CD1c-positive myeloid dendritic cell (primary cell): Measurements from ENCODE around the gene SSH2.
"Not testable (repeated sequence)": the region's sequence is repeated elsewhere in the genome, so short reads cannot be mapped to it uniquely, and the experiment has no call there.

Source experiments
- DNase-seq: peaks from one replicate; pipeline ENCODE4 v3.0.0-alpha.2; 2016; ENCODE audit errors: extremely low spot score

Gene SSH2

DNA sequence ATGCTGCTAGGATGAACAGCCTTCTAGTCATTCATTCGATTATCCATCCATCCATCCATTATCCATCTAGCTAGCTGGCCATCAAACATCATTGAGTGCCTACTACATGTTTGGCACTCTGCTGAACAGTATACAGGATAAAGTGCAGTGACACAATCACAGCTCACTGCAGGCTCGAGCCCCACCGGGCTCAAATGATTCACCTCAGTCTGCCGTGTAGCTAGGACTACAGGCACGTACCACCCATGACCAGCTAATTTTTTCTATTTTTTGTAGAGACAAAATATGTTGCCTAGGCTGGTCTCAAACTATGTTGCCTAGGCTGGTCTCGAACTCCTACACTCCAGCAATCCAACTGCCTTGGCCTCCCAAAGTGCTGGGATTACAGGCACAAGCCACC is 50.0 kb downstream of the SSH2 start:
- DNase-seq = no peak

DNA sequence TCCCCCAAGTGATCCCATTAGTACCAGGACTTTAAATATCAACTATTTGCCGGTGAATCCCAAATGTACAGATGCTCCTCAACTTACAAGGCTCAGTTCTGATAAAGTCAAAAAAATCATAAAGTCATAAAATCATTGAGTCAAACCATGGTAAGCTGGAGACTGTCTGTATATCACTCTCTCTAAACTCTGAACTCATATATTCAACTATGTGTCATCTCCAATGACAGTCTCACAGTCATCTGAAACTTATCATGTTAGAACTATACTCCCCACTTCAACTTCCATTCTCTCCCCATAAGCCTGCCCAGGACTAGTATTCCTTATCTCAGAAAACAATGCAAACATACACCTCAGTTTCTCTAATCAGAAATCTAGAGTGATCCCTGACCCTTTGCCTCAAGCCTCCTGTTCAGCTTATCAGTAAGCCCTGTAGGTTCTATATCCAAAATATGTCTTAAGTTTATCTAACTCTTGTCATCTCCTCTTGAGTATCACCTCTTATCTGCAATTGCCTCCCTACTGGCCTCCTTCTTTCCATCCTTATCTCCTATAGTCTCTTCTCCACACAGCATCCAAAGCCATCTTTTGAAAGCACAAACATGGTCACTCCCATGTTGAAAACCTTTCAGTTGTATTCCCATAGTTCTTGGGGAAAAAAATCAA is 55.0 kb downstream of the SSH2 start:
- DNase-seq = no peak

GRCh38 chr17:29874358-29874757 is 55.7 kb downstream of the SSH2 start:
- DNase-seq = peak; percentile 15

DNA sequence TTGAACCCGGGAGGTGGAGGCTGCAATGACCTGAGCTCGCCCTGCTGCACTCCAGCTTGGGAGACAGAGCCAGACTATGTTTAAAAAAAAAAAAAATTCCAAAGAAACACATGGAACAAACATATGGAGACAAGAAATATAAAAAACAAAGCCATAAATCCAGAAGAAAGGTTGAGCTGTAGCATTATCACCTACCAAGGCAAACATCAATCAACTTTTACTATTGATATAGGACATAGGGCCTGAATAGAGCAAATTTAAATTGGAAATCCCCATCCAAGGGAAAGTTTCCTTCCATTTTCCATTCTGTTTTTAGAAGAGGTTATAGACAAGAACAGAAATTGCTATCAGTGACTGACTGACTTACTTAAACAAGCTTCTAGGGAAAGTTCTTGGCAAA is 56.6 kb downstream of the SSH2 start:
- no peak for DNase-seq

DNA sequence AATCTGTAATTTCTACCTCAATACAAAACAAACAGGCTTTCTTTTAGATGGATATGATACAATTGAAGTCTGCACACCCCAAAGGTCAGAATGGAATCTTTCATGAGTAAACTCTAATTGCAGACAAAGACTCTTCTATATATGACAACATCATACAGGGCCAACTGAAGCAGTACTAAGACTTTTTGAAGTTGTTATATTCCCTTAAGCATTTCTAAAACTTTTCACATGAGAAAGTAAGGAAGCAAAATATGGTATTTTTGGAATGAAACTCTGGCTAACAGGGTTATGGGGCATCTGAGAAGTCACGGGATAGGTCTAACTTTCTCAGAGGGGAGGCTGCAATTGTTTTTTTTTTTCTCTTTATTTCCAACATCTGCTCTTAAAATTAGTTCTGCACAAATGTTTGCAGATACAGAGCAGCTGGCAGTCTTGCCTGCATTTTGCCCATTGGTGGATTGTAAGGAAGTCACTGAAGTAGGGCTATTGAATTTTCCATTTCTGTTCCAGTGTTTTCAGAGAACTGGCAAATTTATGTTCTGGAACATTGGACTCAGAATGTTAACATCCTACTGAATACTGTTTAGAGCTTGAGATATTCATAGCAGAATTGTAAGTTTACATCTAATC is 59.1 kb downstream of the SSH2 start:
- DNase-seq = no peak

- peak; percentile 55 for DNase-seq
Measured at GRCh38 chr17:29867643-29868181, 62.3 kb downstream of the SSH2 start.

DNA sequence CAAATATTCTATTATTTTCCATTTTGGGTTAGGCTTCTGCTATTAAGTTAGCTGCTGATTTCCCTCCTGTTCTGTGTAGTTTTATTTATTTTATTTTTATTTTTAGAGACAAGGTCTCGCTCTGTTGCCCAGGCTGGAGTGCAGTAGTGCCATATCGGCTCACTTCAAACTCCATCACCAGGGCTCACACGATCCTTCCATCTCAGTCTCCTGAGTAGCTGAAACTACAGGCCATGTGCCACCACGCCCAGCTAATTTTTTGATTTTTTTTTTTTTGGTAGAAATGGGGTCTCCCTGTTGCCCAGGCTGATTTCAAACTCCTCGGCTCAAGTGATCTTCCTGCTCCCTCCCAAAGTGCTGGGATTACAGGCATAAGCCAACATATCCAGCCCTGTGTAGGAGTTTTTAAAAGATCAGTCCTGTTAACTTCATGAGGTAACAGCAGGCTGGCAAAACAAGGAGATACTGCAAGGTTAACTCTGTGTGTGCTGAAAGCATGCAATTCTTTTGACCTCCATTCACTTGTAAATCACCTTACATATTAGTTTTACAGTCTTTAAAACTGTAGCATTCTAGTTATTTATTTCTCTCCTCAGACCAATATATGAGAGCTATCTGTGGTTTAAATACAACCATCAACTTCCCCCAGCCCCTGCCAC is 63.2 kb downstream of the SSH2 start:
- DNase-seq = no peak

DNA sequence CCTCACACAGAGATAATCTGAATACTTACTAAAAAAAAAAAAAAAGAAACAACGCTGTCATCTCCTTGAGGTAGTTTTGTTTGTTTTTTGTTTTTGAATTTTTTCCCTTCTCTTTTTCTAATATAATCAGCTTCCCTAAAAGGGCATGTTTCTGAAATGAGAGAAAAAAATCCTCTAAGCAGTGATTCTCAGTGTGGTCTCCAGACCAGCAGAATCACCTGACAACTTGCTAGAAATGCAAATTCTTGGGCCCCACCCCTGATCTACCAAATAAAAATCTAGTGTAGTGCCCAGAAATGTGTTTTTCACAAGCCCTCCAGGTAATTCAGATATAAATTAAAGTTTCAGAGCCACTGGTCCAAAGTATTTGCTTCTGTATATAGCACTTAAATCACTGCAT is 65.4 kb downstream of the SSH2 start:
- no peak for DNase-seq

DNA sequence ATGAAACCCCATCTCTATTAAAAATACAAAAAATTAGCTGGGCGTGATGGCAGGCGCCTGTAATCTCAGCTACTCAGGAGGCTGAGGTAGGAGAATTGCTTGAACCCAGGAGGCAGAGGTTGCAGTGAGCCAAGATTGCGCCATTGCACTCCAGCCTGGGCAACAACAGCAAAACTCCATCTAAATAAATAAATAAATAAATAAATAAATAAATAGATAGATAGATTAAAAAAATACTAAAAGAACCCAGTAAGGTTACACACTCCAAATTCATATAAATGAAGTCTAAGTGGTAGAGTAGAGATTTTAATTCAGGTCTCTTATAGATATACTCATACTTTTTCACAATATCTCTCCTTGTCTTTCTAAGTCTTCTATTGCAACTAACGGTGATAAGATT is 65.9 kb downstream of the SSH2 start:
- not testable (repeated sequence) for DNase-seq

- no peak for DNase-seq
Measured at GRCh38 chr17:29862951-29863350, 67.1 kb downstream of the SSH2 start.

DNA sequence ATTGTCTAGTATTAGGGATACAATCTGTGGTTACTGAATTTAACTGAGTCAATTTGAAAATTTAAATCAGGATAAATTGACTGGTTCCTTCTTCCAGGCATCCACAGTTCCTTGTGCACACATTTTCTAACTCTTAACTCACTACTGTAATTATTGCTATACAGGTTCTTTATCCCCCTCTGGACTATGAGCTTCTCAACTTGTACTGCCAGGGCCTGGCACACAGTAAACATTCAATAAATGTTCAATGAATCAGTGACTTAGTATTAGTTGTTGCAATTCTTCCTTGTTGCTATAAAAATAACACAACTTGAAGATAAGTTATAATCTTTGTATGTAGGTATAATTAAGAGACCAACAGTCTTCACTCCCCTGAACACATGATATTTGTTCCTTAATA is 67.9 kb downstream of the SSH2 start:
- no peak for DNase-seq

DNA sequence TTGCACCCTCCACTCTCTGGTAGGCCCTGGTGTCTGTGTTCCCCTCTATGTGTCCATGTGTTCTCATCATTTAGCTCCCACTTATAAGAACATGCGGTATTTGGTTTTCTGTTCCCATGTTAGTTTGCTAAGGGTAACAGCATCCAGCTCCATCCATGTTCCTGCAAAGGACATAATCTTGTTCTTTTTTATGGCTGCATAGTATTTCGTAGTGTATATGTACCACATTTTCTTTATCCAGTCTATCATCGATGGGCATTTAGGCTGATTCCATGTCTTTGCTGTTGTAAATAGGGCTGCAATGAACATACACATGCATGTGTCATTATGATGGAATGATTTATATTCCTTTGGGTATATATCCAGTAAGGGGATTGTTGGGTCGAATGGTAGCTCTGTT is 70.6 kb downstream of the SSH2 start:
- not testable (repeated sequence) for DNase-seq

DNA sequence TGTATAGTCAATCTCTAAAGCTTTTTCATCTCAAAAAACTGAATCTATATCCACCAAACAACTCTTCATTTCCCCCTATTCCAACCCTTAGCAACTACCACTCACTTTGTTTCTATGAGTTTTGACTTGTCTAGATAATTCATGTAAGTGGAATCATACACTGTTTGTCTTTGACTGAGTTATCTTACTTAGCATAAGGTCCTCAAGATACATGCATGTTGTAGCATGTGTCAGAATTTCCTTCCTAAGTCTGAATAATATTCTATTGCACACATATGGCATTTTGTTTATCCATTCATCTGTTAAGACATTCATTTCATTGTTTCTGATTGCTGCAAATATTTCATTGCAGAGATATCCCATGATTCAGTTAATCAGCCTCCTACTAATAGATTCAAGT is 72.2 kb downstream of the SSH2 start:
- DNase-seq = no peak

- DNase-seq = not testable (repeated sequence)
Measured at GRCh38 chr17:29857105-29857504, 72.9 kb downstream of the SSH2 start.

- peak; percentile 42 for DNase-seq
Measured at GRCh38 chr17:29855686-29856085, 74.3 kb downstream of the SSH2 start.

DNA sequence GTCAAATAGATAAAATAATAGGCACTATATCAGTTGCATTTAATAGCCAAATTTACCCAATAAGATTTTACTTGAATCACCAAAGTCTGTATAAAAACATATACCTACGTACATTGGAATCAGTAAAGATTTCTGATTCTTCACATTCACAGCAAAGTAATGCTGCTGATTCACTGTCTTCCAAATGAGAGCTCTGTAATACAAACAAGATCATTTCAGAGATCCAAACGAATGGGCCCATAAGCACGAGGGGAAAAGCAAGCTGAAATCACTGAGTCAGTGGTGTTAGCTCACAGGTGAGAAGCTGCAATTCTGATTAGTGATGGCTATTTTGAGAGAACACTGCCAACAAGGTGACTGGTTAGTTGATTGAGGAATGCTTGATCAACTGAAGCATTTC is 81.3 kb downstream of the SSH2 start:
- DNase-seq = no peak

DNA sequence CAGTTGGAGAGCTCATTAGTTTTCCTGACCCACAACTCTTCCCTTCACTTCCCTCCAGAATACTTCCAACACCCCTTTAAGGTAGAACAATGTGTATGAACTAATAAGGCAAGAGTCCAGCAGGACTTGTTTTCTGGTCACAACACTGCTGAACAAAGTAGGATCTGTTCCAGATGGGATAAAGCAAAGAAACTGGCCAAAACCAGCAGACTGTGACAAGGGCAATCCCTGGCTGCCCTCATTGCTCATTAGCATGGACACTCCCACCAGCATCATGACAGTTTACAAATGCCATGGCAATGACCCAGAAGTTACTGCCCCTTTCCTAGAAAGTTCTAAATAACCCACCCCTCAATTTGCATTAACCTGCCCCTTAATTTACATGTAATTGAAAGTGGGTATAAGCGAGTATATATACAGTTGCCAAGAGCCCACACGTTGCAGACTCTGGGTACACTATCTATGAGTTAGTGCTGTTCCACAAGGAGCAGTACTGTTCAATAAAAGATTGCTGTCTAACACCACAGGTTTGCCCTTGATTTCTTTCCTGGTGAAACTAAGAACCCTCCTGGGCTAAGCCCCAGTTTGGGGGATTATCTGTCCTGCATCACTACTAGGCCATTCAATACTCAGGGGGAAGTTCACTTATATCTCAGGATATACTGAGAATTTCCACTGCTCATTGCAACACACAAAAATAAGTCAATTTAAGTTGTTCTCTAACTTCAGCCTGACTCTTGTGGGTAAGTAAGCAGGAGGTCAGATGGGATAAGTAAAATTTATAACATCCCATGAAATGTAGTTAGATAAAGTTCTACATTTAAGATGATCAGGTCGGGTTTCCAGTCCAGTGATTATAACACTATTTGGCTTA is 82.3 kb downstream of the SSH2 start:
- no peak for DNase-seq

GRCh38 chr17:29847118-29847517 is 82.9 kb downstream of the SSH2 start:
- DNase-seq = no peak

GRCh38 chr17:29846298-29846697 is 83.7 kb downstream of the SSH2 start:
- no peak for DNase-seq

- no peak for DNase-seq
Measured at GRCh38 chr17:29844339-29845048, 85.5 kb downstream of the SSH2 start.

GRCh38 chr17:29840884-29841283 is 89.1 kb downstream of the SSH2 start:
- no peak for DNase-seq
